Panc1 (cell line): ENCODE results near the gene MBD6. TPM values are rescaled to one million over a fixed set of nuclear protein-coding genes. Genes with fewer than 3 reads are reported as not detected.

Source experiments
- ATAC-seq: fragments of 200-7000 bp; cut with Tn5 transposase; 2 replicates; pipeline ENCODE4 v1.9.1; 2020; ENCODE audit warnings: mild to moderate bottlenecking, moderate library complexity
- BruUV-seq: library from RNA; stranded (reverse); fragments of 400-500 nt; replicated peaks from 2 replicates; lab custom pipeline; 2021; lab: Mats Ljungman, UMichigan
- CTCF ChIA-PET: fragments of 300-600 bp; sonication (Branson Sonifier 250); formaldehyde crosslinking; loops from one replicate; lab custom pipeline; 2022; ENCODE audit warnings: antibody characterized with exemption; lab: Charles Lee
- POLR2A ChIA-PET: fragments of 300-600 bp; sonication (Branson Sonifier 250); formaldehyde crosslinking; loops from one replicate; lab custom pipeline; 2022; ENCODE audit warnings: antibody characterized with exemption; lab: Charles Lee
- DNase-seq: peaks from one replicate; pipeline ENCODE4 v3.0.0-alpha.2; 2010; ENCODE audit warnings: low read depth, low spot score
- H3K27ac ChIP-seq: 2 replicates; pipeline ENCODE4 v1.5.1; 2011; ENCODE audit warnings: mild to moderate bottlenecking, low read length, inconsistent platforms
- H3K27me3 ChIP-seq: fragments of 200-500 bp; sonication (Bioruptor generic); 2 replicates; pipeline ENCODE4 v1.6.0; 2014; ENCODE audit warnings: low read length, inconsistent platforms; ENCODE audit not compliant: control insufficient read depth, insufficient read depth
- H3K36me3 ChIP-seq: fragments of 200-500 bp; sonication (Bioruptor generic); 2 replicates; pipeline ENCODE4 v1.5.1; 2014; ENCODE audit warnings: inconsistent platforms, mild to moderate bottlenecking, low read length, moderate library complexity; ENCODE audit not compliant: control insufficient read depth, insufficient read depth
- H3K4me1 ChIP-seq: 2 replicates; pipeline ENCODE4 v1.5.1; 2011; ENCODE audit warnings: inconsistent platforms, mild to moderate bottlenecking, low read length, moderate library complexity; ENCODE audit not compliant: control insufficient read depth, insufficient read depth
- H3K4me3 ChIP-seq, 2 experiments: 2 replicates each; pipeline ENCODE4 v1.5.1; 2011 to 2012; ENCODE audit warnings: low read depth in 2 of 2, low read length in 2 of 2, mild to moderate bottlenecking in 2 of 2, inconsistent platforms in 1 of 2, moderate library complexity in 1 of 2
- H3K9me3 ChIP-seq: fragments of 200-500 bp; sonication (Bioruptor generic); 2 replicates; pipeline ENCODE4 v1.5.1; 2014; ENCODE audit warnings: low read depth, mild to moderate bottlenecking, inconsistent platforms, low read length, moderate library complexity; ENCODE audit not compliant: control insufficient read depth, insufficient read depth
- CTCF ChIP-seq: fragments of 450-650 bp; IDR thresholded peaks from 2 replicates; pipeline ENCODE4 v1.5.1; 2017; ENCODE audit warnings: mild to moderate bottlenecking
- POLR2AphosphoS5 ChIP-seq: IDR thresholded peaks from 2 replicates; pipeline ENCODE4 v1.6.1; 2012; ENCODE audit warnings: mild to moderate bottlenecking, low read depth, low read length, moderate library complexity
- REST ChIP-seq, 2 experiments: IDR thresholded peaks; 2 replicates each; pipeline ENCODE4 v1.6.1; 2011 to 2012; ENCODE audit warnings: low read depth in 2 of 2, control low read depth in 1 of 2, low read length in 1 of 2, mild to moderate bottlenecking in 1 of 2, moderate library complexity in 1 of 2; ENCODE audit not compliant: insufficient read depth in 1 of 2
- SIN3A ChIP-seq: IDR thresholded peaks from 2 replicates; pipeline ENCODE4 v1.6.1; 2012; ENCODE audit warnings: low read depth, mild to moderate bottlenecking, low read length, moderate library complexity, borderline replicate concordance; ENCODE audit not compliant: insufficient read depth
- TCF7L2 ChIP-seq: IDR thresholded peaks from 2 replicates; pipeline ENCODE4 v1.6.1; 2011; ENCODE audit warnings: mild to moderate bottlenecking, low read depth, low read length, inconsistent platforms
- in situ Hi-C: cut with HindIII; loops from 2 replicates; pipeline ENCODE4 v1.10.0; 2016; ENCODE audit warnings: low sequenced_read_pairs, low pct_unique_long_range_greater_than_20kb
- intact Hi-C: fragments of 100-400 bp; cut with micrococcal nuclease; formaldehyde crosslinking; loops from one replicate; pipeline ENCODE4 v1.10.0; 2022; ENCODE audit not compliant: unreplicated experiment
- total RNA-seq: library from RNA; stranded (reverse); gene quantifications from one replicate; pipeline ENCODE4 v1.2.1, GENCODE V29; 2021; ENCODE audit not compliant: unreplicated experiment

Gene MBD6
- total RNA-seq, 1 experiment from 2014 or later, result 115 TPM

- Histone ChIP-seq H3K9me3 (no peaks in the 10 kb centered on the region), H3K36me3 (peaks cover 4% of the 10 kb centered on the region; the same call in 1 of the 2 replicates), H3K4me1 (peaks cover 20% of the 10 kb centered on the region), H3K4me3 (peak within 1 kb of the TSS; percentile 88 to 98), H3K27ac (peak within 1 kb of the TSS; percentile 92), H3K27me3 (no peaks in the 10 kb centered on the region)
- DNase-seq (peak; percentile 93), ATAC-seq (peak; percentile 99)
- in situ Hi-C loops (no loop called here), intact Hi-C loops (no loop called here)
- ChIA-PET POLR2A (interaction anchor here (0.7 kb wide), 1 partner anchor 20 kb away, joined by 3 read pairs; no protein-coding TSS in a partner anchor), CTCF (interaction anchor here (0.7 kb wide), 1 partner anchor 545 kb away, joined by 4 read pairs; no protein-coding TSS in a partner anchor)
- TF ChIP-seq REST (IDR thresholded peaks at IDR 0.05; ENCODE audit: insufficient read depth in 1 of 2, low read depth in 2 of 2, low read length in 1 of 2), result no peak
- peak; percentile 66 for TF ChIP-seq TCF7L2
- TF ChIP-seq POLR2AphosphoS5, result peak; percentile 80
- TF ChIP-seq SIN3A, result peak; percentile 51; the same call in 1 of the 2 replicates
- no peak for TF ChIP-seq CTCF
- no TSS peak for BruUV-seq
Measured at GRCh38 chr12:57546438-57547287, 24.0 kb downstream of the MBD6 start, which contains the start of gene DCTN2. TSS of gene DCTN2 (minus strand) at chr12:57547192. CDS start at chr12:57547063, 129 bp downstream.

GRCh38 chr12:57547288-57548012 lies 24.8 kb downstream of the MBD6 start:
- peaks cover 20% of the 10 kb centered on the region for H3K4me1 ChIP-seq
- ATAC-seq (no peak), DNase-seq (no peak)
- peak overlapping the region; percentile 88 to 98 for H3K4me3 ChIP-seq
- H3K27ac ChIP-seq, result peak overlapping the region; percentile 58
- ChIA-PET POLR2A (no interaction called here), CTCF (no interaction called here)
- BruUV-seq, result no TSS peak
- H3K36me3 ChIP-seq, result peaks cover 4% of the 10 kb centered on the region; the same call in 1 of the 2 replicates
- no peaks in the 10 kb centered on the region for H3K27me3 ChIP-seq
- in situ Hi-C loops (no loop called here), intact Hi-C loops (no loop called here)
- TF ChIP-seq CTCF (no peak), POLR2AphosphoS5 (no peak), TCF7L2 (no peak), SIN3A (no peak), REST (IDR thresholded peaks at IDR 0.05; ENCODE audit: insufficient read depth in 1 of 2, low read depth in 2 of 2, low read length in 1 of 2) (no peak)
- H3K9me3 ChIP-seq, result no peaks in the 10 kb centered on the region
